Ishikawa (cell line): ENCODE results near the gene ACKR2.

Experiments used
- CEBPB ChIP-seq: IDR thresholded peaks from 2 replicates; pipeline ENCODE4 v1.6.1; 2012
- CREB1 ChIP-seq: IDR thresholded peaks from 2 replicates; pipeline ENCODE4 v1.6.1; 2012; ENCODE audit warnings: low read depth
- EGR1 ChIP-seq: IDR thresholded peaks from 2 replicates; pipeline ENCODE4 v1.6.1; 2012
- EP300 ChIP-seq: IDR thresholded peaks from 2 replicates; pipeline ENCODE4 v1.6.1; 2012; ENCODE audit warnings: borderline replicate concordance
- FOXM1 ChIP-seq: IDR thresholded peaks from 2 replicates; pipeline ENCODE4 v1.6.1; 2012; ENCODE audit warnings: low read depth, borderline replicate concordance
- NFIC ChIP-seq: IDR thresholded peaks from 2 replicates; pipeline ENCODE4 v1.6.1; 2012
- RAD21 ChIP-seq: IDR thresholded peaks from 2 replicates; pipeline ENCODE4 v1.6.1; 2012; ENCODE audit warnings: low read depth
- TAF1 ChIP-seq: IDR thresholded peaks from 2 replicates; pipeline ENCODE4 v1.6.1; 2012; ENCODE audit warnings: low read depth, mild to moderate bottlenecking
- TCF12 ChIP-seq: IDR thresholded peaks from 2 replicates; pipeline ENCODE4 v1.6.1; 2012; ENCODE audit warnings: low read depth
- TEAD4 ChIP-seq: IDR thresholded peaks from 2 replicates; pipeline ENCODE4 v1.6.1; 2012
- YY1 ChIP-seq: IDR thresholded peaks from 2 replicates; pipeline ENCODE4 v1.6.1; 2012; ENCODE audit warnings: low read depth
- ZBTB7A ChIP-seq: IDR thresholded peaks from 2 replicates; pipeline ENCODE4 v1.6.1; 2012; ENCODE audit warnings: low read depth
- TF ChIP-seq, protein P1 (sequence below): IDR thresholded peaks from 2 replicates; pipeline ENCODE4 v1.6.1; 2012; ENCODE audit warnings: low read depth, mild to moderate bottlenecking
- TF ChIP-seq, protein P2 (sequence below): IDR thresholded peaks from 2 replicates; pipeline ENCODE4 v1.6.1; 2012
- TF ChIP-seq, protein P3 (sequence below): IDR thresholded peaks from 2 replicates; pipeline ENCODE4 v1.6.1; 2012

Gene ACKR2

DNA sequence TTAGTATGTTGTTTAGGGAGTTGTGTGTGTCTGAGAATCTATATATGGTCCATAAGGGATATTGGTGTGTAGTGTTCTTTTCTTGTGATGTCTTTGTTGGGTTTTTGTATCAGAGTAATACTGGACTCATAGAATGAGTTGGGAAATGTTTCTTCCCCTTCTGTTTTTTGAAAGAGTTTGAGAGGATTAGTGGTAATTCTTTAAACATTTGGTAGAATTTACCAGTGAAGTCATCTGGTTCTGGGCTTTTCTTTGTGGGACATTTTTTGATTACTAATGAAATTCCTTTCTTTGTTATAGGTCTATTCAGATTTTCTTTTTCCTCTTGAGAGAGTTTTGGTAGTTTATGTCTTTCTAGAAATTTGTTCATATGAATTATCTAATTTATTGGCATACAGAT is 16.9 kb downstream of the ACKR2 start:
- TF ChIP-seq FOXM1, result no peak
- TF ChIP-seq TAF1, result no peak
- TF ChIP-seq CEBPB, result no peak
- TF ChIP-seq RAD21, result no peak
- no peak for TF ChIP-seq CREB1
- TF ChIP-seq TCF12, result no peak
- no peak for TF ChIP-seq EP300
- TF ChIP-seq TEAD4, result no peak
- TF ChIP-seq, protein P1, sequence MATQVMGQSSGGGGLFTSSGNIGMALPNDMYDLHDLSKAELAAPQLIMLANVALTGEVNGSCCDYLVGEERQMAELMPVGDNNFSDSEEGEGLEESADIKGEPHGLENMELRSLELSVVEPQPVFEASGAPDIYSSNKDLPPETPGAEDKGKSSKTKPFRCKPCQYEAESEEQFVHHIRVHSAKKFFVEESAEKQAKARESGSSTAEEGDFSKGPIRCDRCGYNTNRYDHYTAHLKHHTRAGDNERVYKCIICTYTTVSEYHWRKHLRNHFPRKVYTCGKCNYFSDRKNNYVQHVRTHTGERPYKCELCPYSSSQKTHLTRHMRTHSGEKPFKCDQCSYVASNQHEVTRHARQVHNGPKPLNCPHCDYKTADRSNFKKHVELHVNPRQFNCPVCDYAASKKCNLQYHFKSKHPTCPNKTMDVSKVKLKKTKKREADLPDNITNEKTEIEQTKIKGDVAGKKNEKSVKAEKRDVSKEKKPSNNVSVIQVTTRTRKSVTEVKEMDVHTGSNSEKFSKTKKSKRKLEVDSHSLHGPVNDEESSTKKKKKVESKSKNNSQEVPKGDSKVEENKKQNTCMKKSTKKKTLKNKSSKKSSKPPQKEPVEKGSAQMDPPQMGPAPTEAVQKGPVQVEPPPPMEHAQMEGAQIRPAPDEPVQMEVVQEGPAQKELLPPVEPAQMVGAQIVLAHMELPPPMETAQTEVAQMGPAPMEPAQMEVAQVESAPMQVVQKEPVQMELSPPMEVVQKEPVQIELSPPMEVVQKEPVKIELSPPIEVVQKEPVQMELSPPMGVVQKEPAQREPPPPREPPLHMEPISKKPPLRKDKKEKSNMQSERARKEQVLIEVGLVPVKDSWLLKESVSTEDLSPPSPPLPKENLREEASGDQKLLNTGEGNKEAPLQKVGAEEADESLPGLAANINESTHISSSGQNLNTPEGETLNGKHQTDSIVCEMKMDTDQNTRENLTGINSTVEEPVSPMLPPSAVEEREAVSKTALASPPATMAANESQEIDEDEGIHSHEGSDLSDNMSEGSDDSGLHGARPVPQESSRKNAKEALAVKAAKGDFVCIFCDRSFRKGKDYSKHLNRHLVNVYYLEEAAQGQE, result no peak
- TF ChIP-seq EGR1, result no peak
- TF ChIP-seq, protein P2, sequence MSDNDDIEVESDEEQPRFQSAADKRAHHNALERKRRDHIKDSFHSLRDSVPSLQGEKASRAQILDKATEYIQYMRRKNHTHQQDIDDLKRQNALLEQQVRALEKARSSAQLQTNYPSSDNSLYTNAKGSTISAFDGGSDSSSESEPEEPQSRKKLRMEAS, result no peak
- TF ChIP-seq YY1, result no peak
- TF ChIP-seq NFIC, result no peak
- TF ChIP-seq ZBTB7A, result no peak
- TF ChIP-seq, protein P3, sequence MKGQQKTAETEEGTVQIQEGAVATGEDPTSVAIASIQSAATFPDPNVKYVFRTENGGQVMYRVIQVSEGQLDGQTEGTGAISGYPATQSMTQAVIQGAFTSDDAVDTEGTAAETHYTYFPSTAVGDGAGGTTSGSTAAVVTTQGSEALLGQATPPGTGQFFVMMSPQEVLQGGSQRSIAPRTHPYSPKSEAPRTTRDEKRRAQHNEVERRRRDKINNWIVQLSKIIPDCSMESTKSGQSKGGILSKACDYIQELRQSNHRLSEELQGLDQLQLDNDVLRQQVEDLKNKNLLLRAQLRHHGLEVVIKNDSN, result no peak

DNA sequence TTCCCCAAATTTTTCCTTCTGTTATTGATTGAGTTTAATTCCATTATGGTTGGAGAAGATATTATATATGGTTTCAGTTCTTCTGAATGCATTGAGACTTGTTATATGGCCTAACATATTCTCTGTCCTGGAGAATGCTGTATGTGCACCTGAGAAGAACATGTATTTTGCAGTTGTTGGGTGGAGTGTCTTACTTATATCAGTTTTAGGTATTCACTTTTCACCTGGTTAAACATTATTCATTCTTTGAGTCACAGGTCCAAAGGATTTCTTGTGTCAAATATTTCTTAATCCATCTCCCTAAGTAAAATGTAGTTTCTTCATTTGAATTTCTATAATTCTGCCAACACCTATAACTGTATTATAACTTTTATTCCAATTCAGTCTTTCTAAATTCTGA is 17.8 kb downstream of the ACKR2 start:
- TF ChIP-seq EGR1 (no peak), FOXM1 (no peak), TEAD4 (no peak), CEBPB (no peak), ZBTB7A (no peak), TAF1 (no peak), CREB1 (no peak)
- TF ChIP-seq, protein P3, result no peak
- TF ChIP-seq, protein P2, result no peak

DNA sequence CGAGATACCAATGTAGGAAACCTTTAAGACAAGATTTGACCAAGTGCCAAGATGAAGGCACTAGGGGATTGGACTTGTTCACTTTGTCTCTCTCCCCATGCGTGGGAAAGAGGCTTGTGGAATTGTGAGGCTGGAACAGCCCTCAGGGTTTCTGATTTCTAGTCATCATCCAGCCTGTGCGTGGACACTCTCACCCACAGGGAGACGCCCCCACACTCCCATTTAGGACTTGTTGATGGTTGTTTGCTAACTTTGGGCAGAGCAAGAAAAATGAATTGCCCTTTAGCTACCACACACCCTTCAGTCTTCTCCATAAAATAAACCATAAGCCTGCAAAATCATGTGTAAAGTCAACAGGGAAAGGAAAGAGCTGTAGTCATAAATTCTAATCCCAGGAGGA is 18.4 kb downstream of the ACKR2 start:
- TF ChIP-seq ZBTB7A (no peak), NFIC (no peak), EGR1 (no peak), YY1 (no peak), RAD21 (no peak), FOXM1 (no peak), CEBPB (no peak), TEAD4 (no peak), TCF12 (no peak), CREB1 (no peak), EP300 (no peak), TAF1 (no peak)
- TF ChIP-seq, protein P3, result no peak
- TF ChIP-seq, protein P1, result no peak
- TF ChIP-seq, protein P2, result no peak

DNA sequence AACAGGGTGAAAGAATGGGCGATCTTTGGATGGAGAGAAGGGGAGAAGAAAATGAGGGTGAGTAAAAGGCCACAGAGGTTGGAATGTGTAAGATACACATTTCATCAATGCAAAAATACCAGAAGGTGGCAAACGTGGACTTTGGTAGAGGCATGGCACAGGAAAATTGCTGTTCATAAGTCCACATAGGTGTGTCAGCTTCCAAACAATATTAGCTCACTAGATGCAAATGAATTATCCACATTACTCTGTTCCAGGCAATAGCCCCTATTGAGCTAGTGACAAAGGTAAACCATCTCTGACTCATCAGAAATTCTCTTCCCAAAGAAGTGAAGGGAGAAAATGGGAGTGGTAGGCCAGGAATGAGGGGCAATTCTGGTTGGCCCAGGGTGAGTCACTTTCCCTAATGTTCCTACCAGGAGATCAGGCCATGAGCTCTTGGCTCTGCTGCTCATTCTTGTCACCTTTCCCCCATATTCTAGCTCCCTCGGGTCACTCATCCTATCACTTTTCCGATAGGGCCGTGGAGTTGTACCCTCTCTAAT is 19.9 kb downstream of the ACKR2 start:
- TF ChIP-seq YY1 (no peak), EP300 (no peak), RAD21 (no peak)
- TF ChIP-seq, protein P3, result no peak
